ENCODE results near the gene STK17A. TPM values are rescaled to one million over a fixed set of nuclear protein-coding genes. Genes with fewer than 3 reads are reported as not detected.
"Not testable (repeated sequence)": the region's sequence is repeated elsewhere in the genome, so short reads cannot be mapped to it uniquely, and the experiment has no call there.

Gene STK17A
- total RNA-seq, 1 donor, result 91.1 TPM

DNA sequence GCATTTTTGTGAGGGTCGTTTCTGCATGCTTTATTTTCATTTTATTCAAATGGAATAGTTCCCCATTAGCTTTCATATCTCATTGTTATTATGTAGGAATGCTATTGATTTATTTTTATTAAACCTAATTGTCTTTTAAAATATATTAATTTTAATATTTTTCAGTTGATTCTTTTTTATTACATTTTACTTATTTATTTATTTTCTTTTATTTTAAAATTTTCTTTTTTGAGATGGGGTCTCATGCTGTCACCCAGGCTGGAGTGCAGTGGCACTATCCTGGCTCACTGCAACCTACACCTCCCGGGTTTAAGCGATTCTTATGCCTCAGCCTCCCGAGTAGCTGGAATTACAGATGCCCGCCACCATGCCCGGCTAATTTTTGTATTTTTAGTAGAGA is 7.4 kb upstream of the STK17A start:
- no peak overlapping the region for H3K4me3 ChIP-seq (ENCODE audit: low read depth, low read length)
- DNase-seq (ENCODE audit: low read depth), result no peak
- TF ChIP-seq, protein P1, sequence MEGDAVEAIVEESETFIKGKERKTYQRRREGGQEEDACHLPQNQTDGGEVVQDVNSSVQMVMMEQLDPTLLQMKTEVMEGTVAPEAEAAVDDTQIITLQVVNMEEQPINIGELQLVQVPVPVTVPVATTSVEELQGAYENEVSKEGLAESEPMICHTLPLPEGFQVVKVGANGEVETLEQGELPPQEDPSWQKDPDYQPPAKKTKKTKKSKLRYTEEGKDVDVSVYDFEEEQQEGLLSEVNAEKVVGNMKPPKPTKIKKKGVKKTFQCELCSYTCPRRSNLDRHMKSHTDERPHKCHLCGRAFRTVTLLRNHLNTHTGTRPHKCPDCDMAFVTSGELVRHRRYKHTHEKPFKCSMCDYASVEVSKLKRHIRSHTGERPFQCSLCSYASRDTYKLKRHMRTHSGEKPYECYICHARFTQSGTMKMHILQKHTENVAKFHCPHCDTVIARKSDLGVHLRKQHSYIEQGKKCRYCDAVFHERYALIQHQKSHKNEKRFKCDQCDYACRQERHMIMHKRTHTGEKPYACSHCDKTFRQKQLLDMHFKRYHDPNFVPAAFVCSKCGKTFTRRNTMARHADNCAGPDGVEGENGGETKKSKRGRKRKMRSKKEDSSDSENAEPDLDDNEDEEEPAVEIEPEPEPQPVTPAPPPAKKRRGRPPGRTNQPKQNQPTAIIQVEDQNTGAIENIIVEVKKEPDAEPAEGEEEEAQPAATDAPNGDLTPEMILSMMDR (IDR thresholded peaks at IDR 0.05; ENCODE audit: insufficient read depth, low read depth, low read length), result no peak

DNA sequence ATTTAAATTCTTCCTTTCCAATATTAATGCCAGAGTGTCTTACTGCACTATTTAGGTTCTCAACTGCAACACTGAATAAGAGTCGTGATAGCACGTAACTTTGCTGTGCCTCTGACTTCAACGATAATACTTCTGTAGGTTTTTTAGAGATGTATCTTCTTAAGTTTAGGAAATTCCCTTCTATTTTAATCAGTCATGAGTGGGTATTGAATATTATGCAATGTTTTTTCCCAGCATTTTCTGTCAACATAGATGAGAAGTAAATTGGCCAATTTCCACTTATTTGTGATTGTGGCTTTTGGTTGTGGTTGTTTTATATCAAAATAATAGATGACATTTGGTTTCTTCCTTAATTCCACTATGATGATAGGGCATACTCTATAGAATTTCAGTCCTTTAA is 6.7 kb upstream of the STK17A start:
- DNase-seq (ENCODE audit: low read depth), result no peak
- no peak overlapping the region for H3K4me3 ChIP-seq (ENCODE audit: low read depth, low read length)
- TF ChIP-seq, protein P1 (IDR thresholded peaks at IDR 0.05; ENCODE audit: insufficient read depth, low read depth, low read length), result no peak

DNA sequence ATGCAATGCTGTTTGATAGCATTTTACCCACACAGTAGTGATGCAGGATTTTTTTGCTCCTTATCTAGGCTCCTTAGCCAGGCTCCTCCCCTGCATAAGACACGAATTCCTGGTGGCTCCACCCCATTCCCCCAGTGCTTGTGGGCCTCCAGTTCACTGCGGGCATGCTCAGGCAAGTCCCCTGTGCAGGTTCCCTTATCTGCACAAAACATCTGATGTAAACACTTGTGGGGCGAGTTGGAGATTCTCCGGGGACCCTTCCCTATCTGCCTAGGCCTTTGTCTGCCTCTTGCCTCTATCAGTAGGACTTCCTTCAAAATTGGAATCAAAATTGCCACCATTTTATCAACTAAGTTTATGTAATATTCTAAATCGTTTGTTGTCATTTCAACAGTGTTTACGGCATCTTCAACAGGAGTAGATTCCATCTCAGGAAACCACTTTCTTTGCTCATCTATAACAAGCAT is 5.4 kb upstream of the STK17A start:
- TF ChIP-seq, protein P1 (IDR thresholded peaks at IDR 0.05; ENCODE audit: insufficient read depth, low read depth, low read length), result no peak
- H3K4me3 ChIP-seq (ENCODE audit: low read depth, low read length), result no peak overlapping the region
- peak; percentile 77 for DNase-seq (ENCODE audit: low read depth)

DNA sequence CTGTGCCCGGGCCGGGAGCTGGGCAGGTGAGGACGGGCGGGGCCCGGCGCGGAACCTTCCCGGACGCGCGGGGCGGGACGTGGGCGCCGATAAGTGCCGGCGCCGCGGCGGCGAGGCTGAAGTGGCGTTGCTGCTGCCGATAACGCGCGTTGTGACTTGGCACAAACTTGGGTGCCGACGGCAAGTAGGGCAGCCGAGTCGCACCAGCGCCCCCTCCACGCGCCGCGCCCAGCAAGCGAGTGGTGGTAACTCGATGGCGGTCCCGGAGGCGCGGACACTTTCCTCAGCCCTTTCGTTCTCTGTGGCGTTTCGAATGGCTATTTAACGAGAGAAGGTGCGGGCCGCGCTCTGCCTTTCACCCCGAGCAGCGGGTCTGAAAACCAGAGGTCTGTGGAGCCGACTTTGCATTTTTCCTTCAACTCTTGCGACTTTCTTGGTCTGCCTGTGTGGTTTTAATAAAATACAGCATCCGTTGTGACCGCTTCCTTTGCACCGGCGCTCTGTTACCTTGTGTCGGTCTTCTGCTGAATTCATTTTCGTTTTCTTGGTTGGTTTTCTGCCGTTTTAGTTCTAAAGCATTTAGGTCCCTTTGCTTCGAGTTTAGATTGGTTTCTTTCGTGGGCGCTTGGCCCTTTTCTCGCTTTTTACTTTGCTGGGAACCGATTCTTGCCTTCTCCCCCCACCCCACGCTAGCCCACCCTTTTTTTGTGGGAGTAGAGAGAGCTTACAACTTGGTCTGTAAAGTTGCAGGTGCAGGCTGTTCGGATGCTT is 701 bp downstream of the STK17A start:
- peak overlapping the region; percentile 82 for H3K4me3 ChIP-seq (ENCODE audit: low read depth, low read length)
- DNase-seq (ENCODE audit: low read depth), result peak; percentile 64
- TF ChIP-seq, protein P1 (IDR thresholded peaks at IDR 0.05; ENCODE audit: insufficient read depth, low read depth, low read length), result peak; percentile 8

DNA sequence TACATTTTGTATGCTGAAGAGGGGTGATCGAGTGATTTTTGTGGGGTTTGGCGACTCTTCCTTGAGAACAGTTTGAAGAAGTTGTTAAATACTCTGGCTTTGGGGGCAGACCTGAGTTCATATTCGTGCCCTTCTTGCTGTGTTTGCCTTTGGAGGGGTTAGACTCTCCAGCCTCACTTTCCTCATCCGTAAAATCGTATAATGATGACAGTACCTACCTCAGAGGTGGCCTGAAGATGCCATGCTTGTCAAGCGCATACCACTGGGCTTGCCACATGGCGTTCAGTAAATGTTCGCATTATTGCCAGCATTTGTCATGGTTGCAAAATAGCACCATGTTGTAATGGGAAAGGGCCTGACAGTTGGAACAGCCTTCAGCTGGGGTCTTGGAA is 1.3 kb downstream of the STK17A start:
- H3K4me3 ChIP-seq (ENCODE audit: low read depth, low read length), result peak overlapping the region; percentile 82
- TF ChIP-seq, protein P1 (IDR thresholded peaks at IDR 0.05; ENCODE audit: insufficient read depth, low read depth, low read length), result no peak
- DNase-seq (ENCODE audit: low read depth), result peak; percentile 81

DNA sequence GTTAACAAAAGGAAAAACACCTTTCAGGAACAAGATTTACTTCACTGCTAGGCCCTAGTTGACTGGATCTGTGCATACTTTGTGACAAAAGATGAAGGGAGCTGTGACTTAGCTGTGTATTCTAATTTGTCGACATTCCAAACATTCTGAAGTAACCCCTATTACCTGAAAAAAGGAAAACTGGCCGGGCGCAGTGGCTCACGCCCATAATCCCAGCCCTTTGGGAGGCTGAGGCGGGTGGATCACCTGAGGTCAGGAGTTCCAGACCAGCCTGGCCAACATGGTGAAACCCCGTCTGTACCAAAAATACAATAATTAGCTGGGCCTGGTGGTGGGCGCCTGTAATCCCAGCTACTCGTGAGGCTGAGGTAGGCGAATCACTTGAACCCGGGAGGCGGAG is 1.8 kb downstream of the STK17A start:
- not testable (repeated sequence) for DNase-seq (ENCODE audit: low read depth)
- H3K4me3 ChIP-seq (ENCODE audit: low read depth, low read length), result peak overlapping the region; percentile 82

DNA sequence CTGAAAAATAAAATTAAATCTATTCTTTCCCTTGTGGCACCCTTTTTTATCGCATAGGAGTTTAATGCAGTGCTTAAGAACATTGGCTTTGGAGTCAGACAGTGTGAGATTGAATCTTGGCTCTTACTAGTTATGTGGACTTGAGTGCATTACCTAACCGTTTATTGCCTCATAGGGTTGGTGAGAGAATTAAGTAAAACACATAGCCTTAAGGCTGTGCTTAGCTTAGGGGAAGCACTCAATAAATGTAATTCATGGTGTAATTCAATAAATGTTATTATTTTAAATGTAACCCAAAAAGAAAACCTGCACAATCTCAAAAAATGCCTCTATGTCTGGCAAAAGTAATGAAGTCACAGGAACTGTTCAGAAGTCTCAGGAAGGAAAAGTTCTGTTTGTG is 2.7 kb downstream of the STK17A start:
- H3K4me3 ChIP-seq (ENCODE audit: low read depth, low read length), result no peak overlapping the region
- TF ChIP-seq, protein P1 (IDR thresholded peaks at IDR 0.05; ENCODE audit: insufficient read depth, low read depth, low read length), result no peak
- DNase-seq (ENCODE audit: low read depth), result peak; percentile 78

Data from fibroblast of villous mesenchyme (primary cell).